SK-MEL-5 (cell line): Measurements from ENCODE around the gene C17orf100. TPM values are rescaled to one million over a fixed set of nuclear protein-coding genes. Genes with fewer than 3 reads are reported as not detected.
"Not testable (repeated sequence)": the region's sequence is repeated elsewhere in the genome, so short reads cannot be mapped to it uniquely, and the experiment has no call there.

Experiments
- DNase-seq: peaks from one replicate; pipeline ENCODE4 v3.0.0-alpha.2; 2016; ENCODE audit warnings: low read depth, low spot score
- in situ Hi-C: cut with HindIII; loops from 2 replicates; pipeline ENCODE4 v1.10.0; 2016; ENCODE audit warnings: low sequenced_read_pairs, high pct_unique_total_duplicates, low pct_unique_long_range_greater_than_20kb
- total RNA-seq: library from RNA; depleted of rRNA; stranded (reverse); fragments of >200 nt; shearing (Covaris generic); gene quantifications from 2 replicates; pipeline ENCODE4 v1.2.3, GENCODE V29; 2014

Gene C17orf100
- total RNA-seq, 1 experiment from 2014 or later, result 1.2 TPM

GRCh38 chr17:6660805-6661463 is 9.4 kb downstream of the C17orf100 start:
- in situ Hi-C loops, result no loop called here
- no peak for DNase-seq

GRCh38 chr17:6661464-6661848 is 9.9 kb downstream of the C17orf100 start:
- DNase-seq, result no peak
- in situ Hi-C loops, result no loop called here

- in situ Hi-C loops, DNase-seq: not testable (repeated sequence)
Measured at GRCh38 chr17:6663200-6663599, 11.6 kb downstream of the C17orf100 start.

- peak; percentile 92 for DNase-seq
- in situ Hi-C loops, result no loop called here
Measured at GRCh38 chr17:6666077-6666521, 14.5 kb downstream of the C17orf100 start.

GRCh38 chr17:6666557-6666956 is 15.0 kb downstream of the C17orf100 start:
- no peak for DNase-seq
- in situ Hi-C loops, result no loop called here

GRCh38 chr17:6667516-6667915 is 16.0 kb downstream of the C17orf100 start:
- DNase-seq, result no peak
- in situ Hi-C loops, result no loop called here

- no peak for DNase-seq
- in situ Hi-C loops, result no loop called here
Measured at GRCh38 chr17:6668219-6668618, 16.7 kb downstream of the C17orf100 start.

GRCh38 chr17:6668727-6669425 is 17.3 kb downstream of the C17orf100 start:
- in situ Hi-C loops, result no loop called here
- peak; percentile 99 for DNase-seq

GRCh38 chr17:6669479-6670212 is 18.1 kb downstream of the C17orf100 start:
- no peak for DNase-seq
- in situ Hi-C loops, result no loop called here

- in situ Hi-C loops, result no loop called here
- no peak for DNase-seq
Measured at GRCh38 chr17:6670571-6670970, 19.0 kb downstream of the C17orf100 start.

GRCh38 chr17:6670999-6671398 is 19.4 kb downstream of the C17orf100 start:
- no peak for DNase-seq
- in situ Hi-C loops, result no loop called here

- in situ Hi-C loops, result no loop called here
- DNase-seq, result no peak
Measured at GRCh38 chr17:6671431-6671830, 19.9 kb downstream of the C17orf100 start.

GRCh38 chr17:6674586-6674985 is 23.0 kb downstream of the C17orf100 start:
- in situ Hi-C loops, result no loop called here
- no peak for DNase-seq

GRCh38 chr17:6675201-6675825 is 23.8 kb downstream of the C17orf100 start:
- in situ Hi-C loops, result no loop called here
- no peak for DNase-seq

- in situ Hi-C loops, result no loop called here
- no peak for DNase-seq
Measured at GRCh38 chr17:6676802-6677157, 25.2 kb downstream of the C17orf100 start.

GRCh38 chr17:6677158-6677831 is 25.7 kb downstream of the C17orf100 start:
- DNase-seq, result no peak
- in situ Hi-C loops, result no loop called here

GRCh38 chr17:6677946-6678345 is 26.4 kb downstream of the C17orf100 start:
- in situ Hi-C loops, result no loop called here
- no peak for DNase-seq

- in situ Hi-C loops, result no loop called here
Measured at GRCh38 chr17:6679241-6679640, 27.7 kb downstream of the C17orf100 start.

More at GRCh38 chr17:6679241-6679640, 27.7 kb downstream of the C17orf100 start:
- DNase-seq, result no peak
